ENCODE measurements around the gene HMHB1. TPM values are rescaled to one million over a fixed set of nuclear protein-coding genes. Genes with fewer than 3 reads are reported as not detected.
"Not testable (repeated sequence)": the region's sequence is repeated elsewhere in the genome, so short reads cannot be mapped to it uniquely, and the experiment has no call there.

HMHB1 gene
- polyA plus RNA-seq, 3 donors from 2014 or later, result not detected

DNA sequence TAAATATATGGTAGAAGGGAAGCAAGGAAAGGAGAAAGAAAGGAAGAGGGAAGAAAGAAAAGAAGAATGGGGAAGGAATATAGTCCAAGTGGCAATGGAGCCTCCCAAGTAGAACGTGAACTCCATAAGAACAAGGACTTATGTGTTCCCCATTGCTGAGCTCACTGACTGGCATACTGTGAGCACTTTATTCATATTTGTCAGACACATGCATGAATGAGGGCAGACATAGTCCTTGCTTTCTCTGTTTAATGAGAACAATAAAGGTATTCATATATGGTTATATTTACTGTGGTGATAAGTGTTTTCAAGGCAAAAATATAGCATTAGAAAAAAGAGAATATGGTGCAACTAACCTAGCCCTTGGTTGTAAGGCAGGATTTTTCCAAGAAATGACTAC, 23.6 kb upstream of the HMHB1 start:
- no peak overlapping the region for H3K4me3 Mint-ChIP-seq
- peaks cover 11 to 13% of the 10 kb centered on the region in 2 donors for H3K4me1 Mint-ChIP-seq
- peaks cover 0 to 6% (median 3%) of the 10 kb centered on the region in 3 donors for H3K27me3 Mint-ChIP-seq (ENCODE audit: low read depth in 3 of 3)
- no peak for DNase-seq
- H3K27ac Mint-ChIP-seq, result no peak overlapping the region
- no peaks in the 10 kb centered on the region for H3K9me3 Mint-ChIP-seq
- peaks cover 0 to 3% (median 0%) of the 10 kb centered on the region in 3 donors for H3K36me3 Mint-ChIP-seq

DNA sequence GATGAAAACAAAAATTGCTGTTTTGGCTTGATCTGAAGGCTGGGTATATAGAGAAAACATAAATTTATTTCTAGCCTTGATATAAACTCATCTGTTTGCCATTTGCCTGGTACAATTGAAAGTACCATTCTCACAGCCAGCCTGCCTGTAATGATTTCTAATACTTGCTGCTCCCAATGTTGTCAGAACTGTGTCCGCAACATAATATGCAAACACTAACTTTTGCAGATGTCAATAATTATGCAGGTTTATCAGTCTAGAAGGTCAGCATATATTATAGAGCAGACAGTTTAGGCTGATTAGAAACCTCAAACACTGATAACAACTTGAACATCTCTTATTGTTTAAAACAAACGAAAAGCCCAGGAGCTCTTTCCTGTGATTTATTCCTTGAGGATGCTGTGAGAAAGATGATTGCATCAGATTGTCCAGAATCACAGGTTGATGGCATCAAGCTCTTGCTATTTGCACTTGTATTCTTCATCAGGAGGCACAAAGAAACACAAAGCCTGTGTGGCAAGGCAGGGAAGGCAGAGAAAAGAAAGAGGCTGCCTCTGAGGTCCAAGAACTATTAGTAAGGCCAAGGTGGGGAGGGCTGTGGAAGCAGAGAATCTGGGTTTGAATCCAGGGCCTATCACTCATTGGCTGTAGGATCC, 21.4 kb upstream of the HMHB1 start:
- Mint-ChIP-seq H3K4me1 (peaks cover 11 to 13% of the 10 kb centered on the region in 2 donors), H3K36me3 (peaks cover 0 to 3% (median 0%) of the 10 kb centered on the region in 3 donors), H3K4me3 (no peak overlapping the region), H3K27ac (no peak overlapping the region), H3K9me3 (no peaks in the 10 kb centered on the region), H3K27me3 (ENCODE audit: low read depth in 3 of 3) (peaks cover 0 to 6% (median 3%) of the 10 kb centered on the region in 3 donors)
- no peak for DNase-seq

DNA sequence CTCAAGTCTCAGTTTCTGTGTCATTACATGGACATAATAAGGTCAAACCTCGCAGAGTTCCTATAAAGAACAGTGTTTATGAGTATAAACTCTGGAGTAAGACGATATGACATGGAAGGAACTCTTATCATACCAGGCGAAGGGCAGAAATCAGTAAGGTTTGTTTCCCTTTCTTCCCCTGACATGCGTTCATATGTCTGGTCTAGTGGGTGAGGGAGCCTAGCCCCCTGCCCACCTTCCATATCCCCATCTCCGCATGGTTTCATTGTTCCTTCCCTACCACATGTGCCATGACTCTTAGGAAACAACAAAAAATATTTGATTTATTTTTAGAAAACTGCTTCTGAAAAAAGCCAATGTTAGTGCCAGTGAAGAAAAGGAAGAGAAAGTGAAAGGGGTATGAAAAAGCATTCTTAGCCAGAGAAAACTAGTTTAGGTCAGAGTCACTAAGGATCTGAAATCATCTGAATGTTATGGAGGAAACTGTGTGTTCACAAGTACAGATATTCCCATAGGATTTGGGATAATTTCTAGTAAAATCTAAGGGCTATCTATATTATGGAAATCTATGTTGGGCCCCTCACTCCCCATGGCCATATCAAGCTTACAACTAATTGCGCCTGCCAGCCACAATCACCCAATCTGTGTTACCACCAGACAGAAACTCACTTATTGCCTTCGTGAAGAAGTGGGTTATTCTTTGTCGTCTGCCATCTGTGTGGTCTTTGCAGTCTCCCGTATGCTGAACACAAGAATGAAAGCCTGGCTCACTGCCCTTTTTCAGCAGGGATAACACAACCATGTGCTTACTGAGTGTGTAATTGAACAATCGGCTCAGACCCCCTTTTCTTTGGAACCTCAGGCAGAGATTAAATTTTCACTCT, 19.9 kb upstream of the HMHB1 start:
- H3K4me3 Mint-ChIP-seq, result peak overlapping the region; percentile 2 to 69 (median 46)
- H3K27ac Mint-ChIP-seq, result peak overlapping the region in 2 of 6 donors; percentile 25 to 36
- H3K4me1 Mint-ChIP-seq, result peaks cover 11 to 13% of the 10 kb centered on the region in 2 donors
- peaks cover 0 to 3% (median 0%) of the 10 kb centered on the region in 3 donors for H3K36me3 Mint-ChIP-seq
- peak in 1 of 3 donors; percentile 0 for DNase-seq
- no peaks in the 10 kb centered on the region for H3K9me3 Mint-ChIP-seq
- peaks cover 0 to 6% (median 4%) of the 10 kb centered on the region in 3 donors for H3K27me3 Mint-ChIP-seq (ENCODE audit: low read depth in 3 of 3)

DNA sequence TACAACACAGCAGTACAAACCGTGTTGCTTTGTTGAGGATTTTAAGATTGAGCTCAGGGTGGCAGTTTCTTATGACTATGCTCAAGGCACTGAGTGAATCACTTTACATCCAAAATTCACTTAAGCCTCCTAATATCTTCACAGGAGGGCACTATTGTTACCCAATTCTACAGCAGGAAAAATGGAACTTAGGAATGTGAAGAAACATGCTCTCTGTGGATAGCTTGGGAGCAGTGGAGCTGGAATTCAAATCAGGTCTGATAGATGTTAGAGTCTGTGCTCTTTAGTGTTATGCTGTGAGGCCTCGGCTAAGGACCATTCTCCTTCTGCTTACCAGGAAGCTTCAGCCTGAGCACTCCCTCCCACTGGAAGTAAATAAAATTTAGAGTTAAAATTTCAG, 18.7 kb upstream of the HMHB1 start:
- peaks cover 0 to 6% (median 1%) of the 10 kb centered on the region in 3 donors for H3K27me3 Mint-ChIP-seq (ENCODE audit: low read depth in 3 of 3)
- peaks cover 11 to 13% of the 10 kb centered on the region in 2 donors for H3K4me1 Mint-ChIP-seq
- H3K36me3 Mint-ChIP-seq, result peaks cover 0 to 3% (median 0%) of the 10 kb centered on the region in 3 donors
- no peak overlapping the region for H3K4me3 Mint-ChIP-seq
- DNase-seq, result no peak
- H3K9me3 Mint-ChIP-seq, result no peaks in the 10 kb centered on the region
- H3K27ac Mint-ChIP-seq, result no peak overlapping the region

DNA sequence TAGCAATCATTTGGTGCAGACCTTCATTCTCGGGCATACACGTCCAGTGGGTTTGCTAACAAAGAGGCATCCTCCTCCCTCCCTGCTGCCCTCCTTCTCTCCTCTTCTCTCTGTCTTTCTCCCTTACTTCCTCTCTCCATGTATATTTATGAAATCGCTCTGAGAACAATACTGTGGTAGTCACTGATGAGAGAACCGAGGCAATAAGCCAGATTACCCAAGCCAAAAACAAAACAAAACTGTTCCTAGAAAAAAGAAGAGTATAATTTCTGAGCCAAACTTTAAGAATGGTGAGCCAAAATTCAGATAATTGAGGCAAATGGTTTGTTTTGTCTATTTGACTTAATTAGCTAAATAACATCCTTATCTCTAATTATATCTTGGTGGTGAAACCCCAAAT, 15.8 kb upstream of the HMHB1 start:
- H3K36me3 Mint-ChIP-seq, result no peaks in the 10 kb centered on the region
- peaks cover 21 to 31% of the 10 kb centered on the region in 2 donors for H3K4me1 Mint-ChIP-seq
- peaks cover 0 to 1% (median 0%) of the 10 kb centered on the region in 3 donors for H3K27me3 Mint-ChIP-seq (ENCODE audit: low read depth in 3 of 3)
- H3K27ac Mint-ChIP-seq, result no peak overlapping the region
- no peak overlapping the region for H3K4me3 Mint-ChIP-seq
- DNase-seq, result no peak
- H3K9me3 Mint-ChIP-seq, result no peaks in the 10 kb centered on the region

DNA sequence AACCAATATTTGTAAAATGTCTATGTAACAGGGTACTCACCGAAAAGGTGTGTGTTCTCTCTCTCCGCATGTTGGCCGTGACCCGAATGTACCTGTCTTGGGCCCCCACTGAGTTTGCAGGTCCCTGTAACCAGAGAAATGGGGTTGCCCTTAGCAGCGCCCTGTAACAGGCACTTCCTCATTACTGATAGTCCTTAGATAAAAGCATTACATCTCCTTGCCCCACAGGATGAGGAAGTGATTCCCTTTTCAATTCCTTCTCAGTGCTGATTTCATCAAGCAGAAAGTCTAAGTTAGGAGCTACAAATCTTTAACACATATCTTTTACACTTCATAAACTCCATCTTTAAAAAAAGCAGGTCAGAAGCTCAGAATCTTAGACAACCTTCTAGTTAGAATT, 15.2 kb upstream of the HMHB1 start:
- Mint-ChIP-seq H3K4me3 (no peak overlapping the region), H3K27ac (no peak overlapping the region), H3K27me3 (ENCODE audit: low read depth in 3 of 3) (peaks cover 0 to 1% (median 0%) of the 10 kb centered on the region in 3 donors), H3K4me1 (peaks cover 20 to 30% of the 10 kb centered on the region in 2 donors), H3K36me3 (no peaks in the 10 kb centered on the region), H3K9me3 (no peaks in the 10 kb centered on the region)
- DNase-seq, result no peak

DNA sequence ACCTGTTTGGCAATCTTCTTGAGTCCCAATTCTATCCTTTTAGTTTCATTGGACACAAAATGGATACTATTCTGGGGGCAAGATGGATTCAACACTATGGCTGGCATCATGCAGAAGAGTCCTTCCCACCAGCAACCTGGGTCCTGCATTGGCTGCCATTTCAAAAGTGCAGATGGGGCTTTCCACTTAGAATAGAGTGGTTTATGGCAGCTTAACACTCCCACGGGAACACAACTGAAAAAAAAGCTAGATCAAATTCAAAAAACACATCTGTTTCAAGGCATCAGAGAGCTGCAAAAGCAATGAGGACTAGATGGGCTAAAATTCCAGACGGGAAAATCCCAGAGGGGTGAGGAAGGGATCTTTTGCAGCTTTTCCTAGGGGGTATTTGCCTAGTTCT, 11.2 kb upstream of the HMHB1 start:
- H3K9me3 Mint-ChIP-seq, result no peaks in the 10 kb centered on the region
- DNase-seq, result no peak
- no peaks in the 10 kb centered on the region for H3K36me3 Mint-ChIP-seq
- H3K27ac Mint-ChIP-seq, result no peak overlapping the region
- H3K4me3 Mint-ChIP-seq, result no peak overlapping the region
- peaks cover 10 to 18% of the 10 kb centered on the region in 2 donors for H3K4me1 Mint-ChIP-seq
- peaks cover 0 to 1% (median 0%) of the 10 kb centered on the region in 3 donors for H3K27me3 Mint-ChIP-seq (ENCODE audit: low read depth in 3 of 3)

DNA sequence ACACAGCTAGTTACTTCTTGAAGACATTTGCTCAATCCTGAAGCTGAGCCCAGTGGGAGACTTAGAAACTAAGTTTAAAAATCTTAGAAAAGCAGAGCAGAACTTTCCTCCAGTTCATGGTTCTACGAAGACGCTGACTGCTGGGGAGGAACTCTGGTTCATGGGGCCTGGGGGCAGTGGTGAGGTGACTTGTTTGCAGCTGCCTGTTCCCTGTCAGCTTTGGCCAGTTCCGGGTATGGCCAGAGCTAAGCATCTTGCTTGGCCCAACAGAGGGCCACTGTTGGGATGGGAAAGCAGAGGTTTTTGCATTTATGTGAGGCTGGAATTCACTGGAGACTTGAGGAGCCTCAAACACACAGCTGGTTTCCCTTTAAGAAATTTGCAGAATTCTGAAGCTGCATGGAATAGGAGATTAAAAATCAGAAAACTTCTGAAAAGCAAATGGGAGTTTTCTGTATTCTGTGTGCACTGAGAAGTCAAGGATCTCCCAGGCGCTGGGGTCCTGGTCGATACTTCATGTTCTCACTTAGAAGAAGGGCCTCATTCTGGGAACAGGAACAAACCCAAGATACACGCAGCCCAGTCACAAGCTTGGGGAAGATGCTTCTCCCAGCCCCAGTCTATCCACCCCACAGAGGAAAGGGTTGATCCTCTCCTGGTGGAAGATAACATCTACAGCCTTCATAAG, 10.6 kb upstream of the HMHB1 start:
- Mint-ChIP-seq H3K4me1 (peaks cover 10 to 18% of the 10 kb centered on the region in 2 donors), H3K4me3 (no peak overlapping the region), H3K9me3 (no peaks in the 10 kb centered on the region), H3K27me3 (ENCODE audit: low read depth in 3 of 3) (peaks cover 0 to 1% (median 0%) of the 10 kb centered on the region in 3 donors), H3K36me3 (no peaks in the 10 kb centered on the region), H3K27ac (no peak overlapping the region)
- DNase-seq, result no peak

DNA sequence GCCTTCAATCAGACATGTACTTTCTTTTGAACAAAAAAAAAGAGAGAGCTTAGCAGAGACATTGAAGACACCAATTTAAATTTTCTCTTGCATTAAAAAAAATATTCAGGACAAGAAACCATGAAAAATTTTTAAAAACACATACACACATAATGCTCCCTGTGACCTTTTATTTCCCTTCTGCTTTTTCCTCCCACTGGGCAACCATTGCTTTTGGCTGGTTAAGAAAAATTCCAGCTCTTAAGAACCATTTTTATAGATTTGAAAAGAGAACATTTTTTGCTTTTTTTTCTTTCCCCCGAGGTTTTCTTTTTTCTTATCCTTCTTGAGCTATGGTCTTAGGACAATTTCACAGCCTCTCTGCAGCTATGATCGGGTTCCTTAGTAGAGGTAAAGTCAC, 6.1 kb upstream of the HMHB1 start:
- H3K4me3 Mint-ChIP-seq, result no peak overlapping the region
- H3K4me1 Mint-ChIP-seq, result peaks cover 0 to 1% of the 10 kb centered on the region in 2 donors
- no peaks in the 10 kb centered on the region for H3K9me3 Mint-ChIP-seq

DNA sequence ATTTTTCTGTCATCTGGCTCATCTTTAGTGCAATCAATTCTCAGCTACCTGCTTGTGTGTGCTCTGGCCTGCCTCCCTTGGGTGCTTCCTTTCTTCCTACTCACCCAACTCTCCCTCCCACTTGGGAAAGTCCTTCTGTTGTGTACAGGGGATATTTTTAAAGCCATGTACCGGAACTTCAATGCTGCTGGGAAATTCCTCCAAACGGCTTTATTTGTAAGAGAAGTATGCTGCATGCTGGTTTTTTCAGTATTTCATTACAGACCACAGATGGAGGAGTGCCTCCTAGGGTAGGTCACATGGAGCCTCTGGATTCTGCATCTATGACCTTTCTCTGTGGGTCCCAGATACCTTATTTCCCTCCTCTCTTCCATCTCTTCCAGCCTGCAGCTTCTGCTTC, 5.4 kb upstream of the HMHB1 start:
- peaks cover 0 to 1% (median 1%) of the 10 kb centered on the region in 3 donors for H3K27me3 Mint-ChIP-seq (ENCODE audit: low read depth in 3 of 3)
- no peaks in the 10 kb centered on the region for H3K9me3 Mint-ChIP-seq
- peaks cover 1 to 3% of the 10 kb centered on the region in 2 donors for H3K4me1 Mint-ChIP-seq
- H3K36me3 Mint-ChIP-seq, result no peaks in the 10 kb centered on the region
- H3K4me3 Mint-ChIP-seq, result no peak overlapping the region
- H3K27ac Mint-ChIP-seq, result no peak overlapping the region
- no peak for DNase-seq

More for the DNA sequence above, 6.1 kb upstream of the HMHB1 start:
- Mint-ChIP-seq H3K27me3 (ENCODE audit: low read depth in 3 of 3) (peaks cover 0 to 1% (median 0%) of the 10 kb centered on the region in 3 donors), H3K36me3 (no peaks in the 10 kb centered on the region), H3K27ac (no peak overlapping the region)
- DNase-seq, result no peak

DNA sequence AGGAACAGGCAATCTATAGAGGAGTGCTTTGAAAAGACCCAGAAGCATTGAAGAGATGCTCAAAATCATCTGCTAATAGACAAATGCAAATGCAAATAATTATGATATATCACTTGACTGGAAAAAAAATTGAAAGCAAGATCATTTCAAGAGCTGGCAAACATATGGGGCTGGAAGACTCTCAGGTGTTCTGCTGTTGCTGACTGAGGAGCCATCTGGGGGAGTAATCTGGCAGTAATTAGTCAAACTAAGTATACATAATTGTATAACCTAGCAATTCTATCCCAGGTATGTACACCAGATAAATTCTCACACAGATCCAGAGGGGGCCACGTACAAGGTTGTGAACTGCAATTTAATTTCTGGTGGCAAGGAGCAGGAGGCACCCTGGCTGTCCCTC, 4.6 kb upstream of the HMHB1 start:
- Mint-ChIP-seq H3K4me1 (peaks cover 9 to 11% of the 10 kb centered on the region in 2 donors), H3K9me3 (no peaks in the 10 kb centered on the region), H3K4me3 (no peak overlapping the region), H3K27ac (no peak overlapping the region), H3K27me3 (ENCODE audit: low read depth in 3 of 3) (peaks cover 0 to 5% (median 5%) of the 10 kb centered on the region in 3 donors), H3K36me3 (no peaks in the 10 kb centered on the region)
- DNase-seq, result no peak

DNA sequence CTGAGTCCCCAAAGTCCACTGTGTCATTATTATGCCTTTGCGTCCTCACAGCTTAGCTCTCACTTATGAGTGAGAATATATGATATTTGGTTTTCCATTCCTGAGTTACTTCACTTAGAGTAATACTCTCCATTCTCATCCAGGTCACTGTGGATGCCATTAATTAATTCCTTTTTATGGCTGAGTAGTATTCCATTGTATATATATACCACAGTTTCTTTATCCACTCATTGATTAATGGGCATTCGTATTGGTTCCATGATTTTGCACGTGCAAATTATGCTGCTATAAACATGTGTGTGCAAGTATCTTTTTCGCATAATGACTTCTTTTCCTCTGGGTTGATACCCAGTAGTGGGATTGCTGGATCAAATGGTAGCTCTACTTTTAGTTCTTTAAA, 4.4 kb downstream of the HMHB1 start:
- not testable (repeated sequence) for DNase-seq; H3K27ac Mint-ChIP-seq; H3K9me3 Mint-ChIP-seq; H3K27me3 Mint-ChIP-seq (ENCODE audit: low read depth in 3 of 3); H3K4me3 Mint-ChIP-seq; H3K36me3 Mint-ChIP-seq
- peaks cover 10 to 20% of the 10 kb centered on the region in 2 donors for H3K4me1 Mint-ChIP-seq

DNA sequence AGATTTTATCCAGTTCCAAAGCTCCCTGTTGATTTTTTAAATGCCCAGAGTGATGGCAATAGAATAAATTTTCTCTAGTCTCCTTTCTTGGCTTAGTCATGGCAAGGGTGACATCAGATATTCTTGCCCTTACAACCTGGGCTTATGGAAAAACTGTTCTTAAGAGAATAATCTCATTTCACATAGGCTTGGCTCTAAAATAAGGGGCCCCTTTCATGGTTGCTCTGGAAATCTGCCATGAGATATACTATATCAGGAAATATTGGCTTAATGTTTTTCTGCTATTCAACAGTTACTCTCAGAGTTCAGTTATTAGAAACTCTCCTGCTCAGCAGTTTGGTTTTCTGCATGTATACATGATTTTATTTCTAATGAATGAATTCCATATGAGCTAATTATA, 7.8 kb downstream of the HMHB1 start:
- Mint-ChIP-seq H3K4me1 (no peaks in the 10 kb centered on the region), H3K9me3 (peaks cover 0 to 2% (median 0%) of the 10 kb centered on the region in 6 donors), H3K27me3 (ENCODE audit: low read depth in 3 of 3) (peaks cover 0 to 5% (median 2%) of the 10 kb centered on the region in 3 donors), H3K27ac (no peak overlapping the region), H3K36me3 (peaks cover 0 to 8% (median 0%) of the 10 kb centered on the region in 3 donors), H3K4me3 (no peak overlapping the region)
- no peak for DNase-seq
